Forelimb muscle (tissue), 1 donor: ENCODE results near the gene TRA2B. TPM values are rescaled to one million over a fixed set of nuclear protein-coding genes. Genes with fewer than 3 reads are reported as not detected.

ENCODE experiments used
- DNase-seq: peaks from one replicate; pipeline ENCODE4 v3.0.0-alpha.2; 2013; ENCODE audit warnings: low read depth
- polyA plus RNA-seq: library from polyadenylated mRNA; unstranded; fragments of 120-200 nt; gene quantifications from one replicate; pipeline ENCODE4 v1.2.1, GENCODE V29; 2013; ENCODE audit not compliant: insufficient read length

The TRA2B gene
- polyA plus RNA-seq, result 154 TPM

- peak; percentile 90 for DNase-seq
Observed at GRCh38 chr3:185937689-185938374, at the start of gene TRA2B. Gene TRA2B, minus strand, starts transcription at chr3:185938014. Its CDS starts 154 bp downstream, at chr3:185937860.

GRCh38 chr3:185986198-185986777 lies 48.5 kb upstream of the TRA2B start:
- DNase-seq, result no peak

- DNase-seq, result no peak
Observed at GRCh38 chr3:185984203-185984602, 46.4 kb upstream of the TRA2B start.

GRCh38 chr3:185983495-185984141 lies 45.8 kb upstream of the TRA2B start:
- no peak for DNase-seq

GRCh38 chr3:185982632-185983031 lies 44.8 kb upstream of the TRA2B start:
- no peak for DNase-seq

- DNase-seq, result no peak
Observed at GRCh38 chr3:185981621-185982020, 43.8 kb upstream of the TRA2B start.

GRCh38 chr3:185979721-185980121 lies 41.9 kb upstream of the TRA2B start:
- no peak for DNase-seq

- DNase-seq, result no peak
Observed at GRCh38 chr3:185978516-185978915, 40.7 kb upstream of the TRA2B start.

DNA sequence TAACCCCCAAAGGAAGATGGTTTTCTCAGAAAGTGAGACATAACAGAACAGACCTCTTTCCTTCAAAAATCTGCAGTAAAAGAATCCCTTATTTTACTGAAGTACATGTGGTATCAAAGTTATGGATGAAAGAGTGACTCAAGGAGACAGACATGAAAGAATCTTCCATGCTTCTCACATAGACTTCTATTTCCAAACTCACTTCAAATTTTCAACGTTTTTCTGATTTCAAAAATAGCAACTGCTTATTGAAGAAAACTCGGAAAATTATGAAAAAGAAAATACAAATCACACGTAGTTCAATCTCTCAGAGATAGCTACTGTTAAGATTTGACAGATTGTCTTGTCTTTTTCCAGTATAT lies 39.8 kb upstream of the TRA2B start:
- DNase-seq, result no peak

DNA sequence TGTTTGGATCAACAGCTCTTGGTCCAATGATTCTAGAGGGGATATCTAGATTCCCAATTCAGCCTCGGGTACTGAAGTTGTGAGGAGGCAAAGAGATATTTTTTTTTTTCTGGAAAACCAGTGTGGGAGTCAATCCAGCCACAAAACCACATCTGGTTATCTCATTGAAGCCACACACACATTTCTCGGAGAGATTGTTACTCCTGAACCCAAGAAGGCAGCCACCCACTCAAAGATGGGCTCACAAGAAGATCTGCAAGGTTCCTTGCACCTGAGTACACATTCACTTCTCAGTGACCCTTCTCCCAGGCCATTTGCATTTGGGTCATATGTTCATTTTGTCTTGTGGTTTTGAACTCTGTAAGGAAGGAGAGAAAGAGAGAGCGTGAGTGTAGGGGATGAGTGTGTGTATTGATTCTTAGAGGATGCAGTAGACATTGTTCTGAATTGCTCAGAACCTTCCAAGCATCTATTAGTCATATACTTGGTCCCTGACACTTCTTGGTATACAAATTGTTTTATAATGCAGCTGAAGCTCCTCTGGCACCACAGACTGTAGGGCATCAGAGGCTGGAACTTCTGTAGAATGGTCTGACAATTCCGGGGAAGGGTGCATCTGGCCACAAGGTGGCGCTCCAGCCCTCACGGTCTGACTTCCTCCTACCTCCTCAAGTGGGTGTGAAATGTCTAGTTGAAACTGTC lies 39.3 kb upstream of the TRA2B start:
- DNase-seq, result no peak

- DNase-seq, result no peak
Observed at GRCh38 chr3:185976100-185976499, 38.3 kb upstream of the TRA2B start.

DNA sequence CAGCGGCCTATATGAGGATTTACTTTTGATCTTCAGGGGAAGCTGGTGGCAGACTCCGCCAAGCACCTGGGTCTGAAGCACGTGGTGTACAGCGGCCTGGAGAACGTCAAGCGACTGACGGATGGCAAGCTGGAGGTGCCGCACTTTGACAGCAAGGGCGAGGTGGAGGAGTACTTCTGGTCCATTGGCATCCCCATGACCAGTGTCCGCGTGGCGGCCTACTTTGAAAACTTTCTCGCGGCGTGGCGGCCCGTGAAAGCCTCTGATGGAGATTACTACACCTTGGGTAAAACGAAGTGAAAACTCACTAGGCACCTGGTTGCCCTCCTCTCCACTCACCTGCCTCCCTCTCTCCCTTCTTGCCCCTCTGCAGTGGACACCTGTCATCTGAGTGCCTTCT lies 33.8 kb upstream of the TRA2B start:
- DNase-seq, result no peak

- DNase-seq, result no peak
Observed at GRCh38 chr3:185968168-185968567, 30.4 kb upstream of the TRA2B start.

- no peak for DNase-seq
Observed at GRCh38 chr3:185966655-185967054, 28.8 kb upstream of the TRA2B start.

DNA sequence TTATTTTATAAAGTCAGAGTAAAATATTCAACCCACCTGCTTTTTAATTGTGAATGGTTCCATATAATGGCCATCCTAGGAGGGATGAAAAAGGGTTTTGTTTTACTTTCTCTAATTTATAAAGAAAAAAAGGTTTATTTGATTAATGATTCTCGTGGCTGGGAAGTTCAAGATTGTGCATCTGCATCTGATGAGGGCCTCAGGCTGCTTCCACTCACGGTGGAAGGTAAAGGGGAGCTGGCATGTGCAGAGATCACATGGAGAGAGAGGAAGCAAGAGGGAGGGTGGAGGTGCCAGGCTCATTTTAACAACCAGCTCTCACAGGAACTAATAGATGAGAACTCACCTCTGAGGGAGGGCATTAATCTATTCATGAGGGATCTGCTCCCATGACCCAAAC lies 27.7 kb upstream of the TRA2B start:
- DNase-seq, result no peak

DNA sequence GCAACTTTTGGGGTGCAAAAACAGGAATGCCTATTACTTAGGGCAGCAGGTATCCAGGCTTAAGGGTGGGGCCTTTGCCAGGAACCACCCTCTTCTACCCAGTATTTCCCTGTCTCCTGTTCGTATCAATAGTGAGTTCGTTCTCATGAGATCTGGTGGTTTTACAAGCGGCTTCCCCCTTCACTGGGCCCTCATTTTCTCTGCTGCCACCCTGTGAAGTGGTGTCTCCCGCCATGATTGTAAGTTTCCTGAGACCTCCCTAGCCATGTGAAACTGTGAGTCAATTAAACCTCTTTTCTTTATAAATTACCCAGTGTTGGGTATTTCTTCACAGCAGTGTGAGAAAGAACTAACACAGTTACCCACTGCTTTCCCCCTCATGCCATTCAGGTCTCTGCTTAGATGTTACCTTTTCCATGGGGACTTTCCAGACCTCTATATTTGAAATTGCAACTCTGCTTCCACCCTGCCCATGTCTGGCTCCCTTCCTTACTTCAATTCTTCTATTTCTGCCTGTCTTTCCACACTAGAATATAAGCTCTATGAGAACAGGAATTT lies 23.9 kb upstream of the TRA2B start:
- no peak for DNase-seq

- DNase-seq, result no peak
Observed at GRCh38 chr3:185960522-185961288, 22.9 kb upstream of the TRA2B start.

DNA sequence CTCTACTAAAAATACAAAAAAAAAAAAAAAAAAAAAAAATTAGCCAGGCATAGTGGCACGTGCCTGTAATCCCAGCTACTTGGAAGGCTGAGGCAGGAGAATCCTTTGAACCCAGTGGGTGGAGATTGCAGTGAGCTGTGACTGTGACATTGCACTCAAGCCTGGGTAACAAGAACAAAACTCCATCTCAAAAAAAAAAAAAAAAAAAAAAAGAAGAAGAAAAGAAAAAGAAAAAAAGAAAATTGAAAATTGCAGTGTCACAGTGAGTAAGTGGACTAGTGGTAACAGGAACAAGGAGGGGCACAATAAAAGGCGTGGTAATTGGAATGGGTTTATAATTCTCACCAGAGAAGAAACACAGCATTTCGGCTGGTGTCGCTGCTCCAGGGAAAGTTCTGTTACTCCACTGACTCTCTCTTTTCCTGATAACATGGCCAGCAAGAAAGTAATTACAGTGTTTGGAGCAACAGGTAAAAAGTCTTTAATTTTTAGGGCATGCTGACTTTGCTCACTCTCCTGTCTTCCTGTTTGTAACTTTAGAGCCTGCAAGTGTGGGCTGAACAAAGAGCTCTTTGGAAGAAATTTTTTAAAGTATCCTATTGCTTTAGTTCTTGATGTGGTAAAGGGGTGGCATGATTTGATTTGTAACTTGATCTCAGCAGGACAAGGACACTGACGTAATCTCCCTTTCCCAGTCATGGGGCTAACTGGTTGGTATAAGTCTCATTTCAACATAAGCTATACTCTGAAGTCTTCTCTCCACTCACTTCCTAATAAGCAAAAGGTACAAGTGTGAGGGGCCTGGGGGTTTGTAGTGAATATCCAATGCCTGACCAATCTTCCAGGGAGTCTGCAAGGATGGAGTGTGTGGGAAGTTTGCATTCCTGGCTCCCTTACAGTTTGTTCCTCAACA lies 22.1 kb upstream of the TRA2B start:
- DNase-seq, result no peak

DNA sequence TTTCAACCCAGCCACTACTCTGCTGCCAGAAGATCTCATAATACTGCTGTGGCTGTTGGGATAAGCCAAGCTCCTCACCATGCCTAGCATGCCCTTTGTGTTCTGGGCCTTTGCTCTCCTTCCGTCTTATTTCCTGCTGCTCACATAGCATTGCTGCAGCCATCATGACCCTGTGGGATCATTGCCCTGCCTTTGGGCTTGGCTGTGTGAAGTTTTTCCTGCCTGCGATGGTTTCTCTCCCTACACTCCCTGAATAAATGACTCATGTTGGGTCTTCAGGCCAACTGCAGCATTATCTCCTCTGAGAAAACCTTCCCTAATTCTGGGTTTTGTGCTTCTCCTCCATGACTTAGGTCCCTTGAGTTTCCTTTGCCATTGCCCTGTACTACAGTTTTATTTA lies 20.8 kb upstream of the TRA2B start:
- DNase-seq, result no peak

- DNase-seq, result no peak
Observed at GRCh38 chr3:185956244-185956643, 18.4 kb upstream of the TRA2B start.

DNA sequence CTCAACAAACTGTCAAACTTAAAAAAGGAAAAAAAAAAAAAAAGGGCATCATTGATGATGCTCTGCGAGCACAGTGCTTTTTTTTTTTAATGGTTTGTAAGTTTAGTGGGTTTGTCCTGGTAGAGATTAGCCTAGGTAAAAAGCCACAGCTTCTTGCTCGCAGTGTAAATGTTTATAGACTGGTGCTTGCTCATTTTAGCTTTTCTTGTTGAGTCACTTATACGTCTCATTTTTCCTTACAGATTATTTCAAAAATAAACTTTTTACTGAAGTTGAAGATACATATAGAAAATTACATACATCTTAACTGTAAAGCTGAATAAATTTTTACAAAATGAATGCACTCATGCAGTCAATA lies 16.5 kb upstream of the TRA2B start:
- DNase-seq, result no peak
